MM.1S (cell line): ENCODE measurements around the gene LCMT1.

Experiments
- EZH2 ChIP-seq: fragments of 300-600 bp; sonication (generic); optimal IDR thresholded peaks from 2 replicates; pipeline ENCODE3; 2017; ENCODE audit warnings: low read depth, mild to moderate bottlenecking, antibody characterized with exemption, low read length, mixed read lengths
- EZH2phosphoT487 ChIP-seq: fragments of 300-600 bp; sonication (generic); IDR thresholded peaks from 2 replicates; pipeline ENCODE4 v1.6.1; 2018; ENCODE audit warnings: antibody characterized with exemption, low read length
- TF ChIP-seq, protein P1 (sequence below): fragments of 300-600 bp; sonication (generic); IDR thresholded peaks from 2 replicates; pipeline ENCODE4 v1.5.1; 2016; ENCODE audit warnings: antibody characterized with exemption, low read length, mixed read lengths

DNA sequence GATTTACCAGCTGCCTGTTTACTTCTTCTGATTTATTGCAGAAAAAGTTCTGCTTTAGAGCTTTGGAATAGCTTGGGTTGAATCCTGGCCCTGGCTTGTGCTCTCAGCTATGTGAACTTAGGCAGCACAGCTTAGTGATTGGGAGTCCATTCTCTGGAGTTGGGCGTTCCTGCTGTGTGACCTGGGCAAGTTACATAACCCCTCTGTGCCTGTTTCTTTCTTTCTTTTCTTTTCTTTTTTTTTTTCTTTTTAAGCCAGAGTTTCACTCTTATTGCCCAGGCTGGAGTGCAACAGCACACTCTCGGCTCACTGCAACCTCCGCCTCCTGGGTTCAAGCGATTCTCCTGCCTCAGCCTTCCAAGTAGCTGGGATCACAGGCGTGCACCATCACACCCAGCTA is 53.7 kb downstream of the LCMT1 start:
- TF ChIP-seq, protein P1, sequence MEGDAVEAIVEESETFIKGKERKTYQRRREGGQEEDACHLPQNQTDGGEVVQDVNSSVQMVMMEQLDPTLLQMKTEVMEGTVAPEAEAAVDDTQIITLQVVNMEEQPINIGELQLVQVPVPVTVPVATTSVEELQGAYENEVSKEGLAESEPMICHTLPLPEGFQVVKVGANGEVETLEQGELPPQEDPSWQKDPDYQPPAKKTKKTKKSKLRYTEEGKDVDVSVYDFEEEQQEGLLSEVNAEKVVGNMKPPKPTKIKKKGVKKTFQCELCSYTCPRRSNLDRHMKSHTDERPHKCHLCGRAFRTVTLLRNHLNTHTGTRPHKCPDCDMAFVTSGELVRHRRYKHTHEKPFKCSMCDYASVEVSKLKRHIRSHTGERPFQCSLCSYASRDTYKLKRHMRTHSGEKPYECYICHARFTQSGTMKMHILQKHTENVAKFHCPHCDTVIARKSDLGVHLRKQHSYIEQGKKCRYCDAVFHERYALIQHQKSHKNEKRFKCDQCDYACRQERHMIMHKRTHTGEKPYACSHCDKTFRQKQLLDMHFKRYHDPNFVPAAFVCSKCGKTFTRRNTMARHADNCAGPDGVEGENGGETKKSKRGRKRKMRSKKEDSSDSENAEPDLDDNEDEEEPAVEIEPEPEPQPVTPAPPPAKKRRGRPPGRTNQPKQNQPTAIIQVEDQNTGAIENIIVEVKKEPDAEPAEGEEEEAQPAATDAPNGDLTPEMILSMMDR = no peak
- TF ChIP-seq EZH2phosphoT487 = no peak
- TF ChIP-seq EZH2 = no peak
